GM12878 (cell line): Measurements from ENCODE around the gene TBCK. TPM values are rescaled to one million over a fixed set of nuclear protein-coding genes. Genes with fewer than 3 reads are reported as not detected.

Experiments used
- ATAC-seq: fragments of 200-7000 bp; cut with Tn5 transposase; 3 replicates; pipeline ENCODE4 v1.9.1; 2020; ENCODE audit warnings: mild to moderate bottlenecking, moderate library complexity
- BruUV-seq: library from RNA; stranded (reverse); fragments of 400-500 nt; replicated peaks from 2 replicates; lab custom pipeline; 2021; lab: Mats Ljungman, UMichigan
- CTCF ChIA-PET: fragments of 300-600 bp; sonication (Branson Sonifier 250); formaldehyde crosslinking; extraction: SDS; loops from one replicate; lab custom pipeline; 2021; ENCODE audit warnings: inconsistent platforms; lab: Yijun Ruan, JAX
- POLR2A ChIA-PET: fragments of 350-600 bp; formaldehyde crosslinking; extraction: SDS; loops from one replicate; lab custom pipeline; 2021; ENCODE audit warnings: inconsistent platforms; lab: Charles Lee
- RAD21 ChIA-PET: fragments of 300-600 bp; sonication (Branson Sonifier 250); formaldehyde crosslinking; loops from one replicate; lab custom pipeline; 2023; ENCODE audit warnings: antibody characterized with exemption; ENCODE audit not compliant: unreplicated experiment; lab: Charles Lee
- SMC1A ChIA-PET: fragments of 300-600 bp; sonication (Branson Sonifier 250); formaldehyde crosslinking; loops from one replicate; lab custom pipeline; 2023; ENCODE audit not compliant: unreplicated experiment, uncharacterized antibody; lab: Charles Lee
- DNase-seq: peaks from one replicate; pipeline ENCODE4 v3.0.0-alpha.2; 2011; ENCODE audit warnings: low read depth, low spot score
- FAIRE-seq: peaks from 3 replicates; lab custom pipeline; 2011; peaks lifted over from hg19 to GRCh38; lab: Jason Lieb, UNC
- H2AFZ ChIP-seq: 2 replicates; pipeline ENCODE4 v1.6.0; 2011; ENCODE audit warnings: low read depth, low read length, control low read depth; ENCODE audit not compliant: control insufficient read depth
- H3K27ac ChIP-seq: 2 replicates; pipeline ENCODE4 v1.5.1; 2011; ENCODE audit warnings: control low read depth; ENCODE audit not compliant: control insufficient read depth, insufficient read depth
- H3K27me3 ChIP-seq, 2 experiments: replicated peaks in 1 of 2; 2 replicates each; pipeline versions ENCODE4 v1.6.0 to v1.6.1; 2011; ENCODE audit warnings: low read length in 1 of 2; ENCODE audit not compliant: control insufficient read depth in 2 of 2, insufficient read depth in 2 of 2
- H3K36me3 ChIP-seq, 2 experiments: 2 replicates each; pipeline ENCODE4 v1.5.1; 2011; ENCODE audit warnings: low read length in 1 of 2; ENCODE audit not compliant: control insufficient read depth in 2 of 2, insufficient read depth in 2 of 2
- H3K4me1 ChIP-seq: 2 replicates; pipeline ENCODE4 v1.6.1; 2011; ENCODE audit warnings: mild to moderate bottlenecking, low read length, moderate library complexity, mixed read lengths; ENCODE audit not compliant: control insufficient read depth, insufficient read depth
- H3K4me2 ChIP-seq: 2 replicates; pipeline ENCODE4 v1.6.0; 2011; ENCODE audit warnings: control low read depth; ENCODE audit not compliant: control insufficient read depth, insufficient read depth
- H3K4me3 ChIP-seq: fragments of 200-600 bp; sonication (generic); 2 replicates; pipeline ENCODE4 v1.5.1; 2016
- H3K79me2 ChIP-seq: 2 replicates; pipeline ENCODE4 v1.6.0; 2011; ENCODE audit warnings: low read length; ENCODE audit not compliant: control insufficient read depth, insufficient read depth
- H3K9ac ChIP-seq: 2 replicates; pipeline ENCODE4 v1.8.0; 2011; ENCODE audit warnings: low read length, control low read depth, mixed read lengths; ENCODE audit not compliant: control insufficient read depth, insufficient read depth
- H3K9me3 ChIP-seq: replicated peaks from 3 replicates; pipeline ENCODE4 v1.5.1; 2011; ENCODE audit warnings: mild to moderate bottlenecking, low read length; ENCODE audit not compliant: control insufficient read depth, insufficient read depth
- H4K20me1 ChIP-seq: 2 replicates; pipeline ENCODE4 v1.6.0; 2011; ENCODE audit not compliant: control insufficient read depth, insufficient read depth
- ATF7 ChIP-seq: fragments of 450-650 bp; IDR thresholded peaks from 2 replicates; pipeline ENCODE4 v1.6.1; 2016; ENCODE audit warnings: low read depth, mild to moderate bottlenecking
- CEBPZ ChIP-seq: fragments of 150-350 bp; IDR thresholded peaks from 2 replicates; pipeline ENCODE4 v1.6.1; 2016; ENCODE audit warnings: low read depth, low read length
- NFYB ChIP-seq: IDR thresholded peaks from 2 replicates; pipeline ENCODE4 v1.6.1; 2011; ENCODE audit warnings: low read depth, mild to moderate bottlenecking, low read length, improper control_type of control experiment, moderate library complexity; ENCODE audit not compliant: insufficient read depth
- RCOR1 ChIP-seq: conservative IDR thresholded peaks from 2 replicates; pipeline ENCODE4 v1.6.1; 2012; ENCODE audit warnings: low read depth, low read length, improper control_type of control experiment
- RUNX3 ChIP-seq: IDR thresholded peaks from 2 replicates; pipeline ENCODE4 v1.6.1; 2012; ENCODE audit warnings: low read length, inconsistent platforms
- SKIL ChIP-seq: fragments of 450-650 bp; IDR thresholded peaks from 2 replicates; pipeline ENCODE4 v1.6.1; 2017; ENCODE audit warnings: mild to moderate bottlenecking, low read depth, inconsistent platforms; ENCODE audit not compliant: poor library complexity, severe bottlenecking
- SMAD1 ChIP-seq: fragments of 450-650 bp; IDR thresholded peaks from 2 replicates; pipeline ENCODE4 v1.6.1; 2018; ENCODE audit warnings: mild to moderate bottlenecking, low read depth; ENCODE audit not compliant: partially characterized antibody
- YY1 ChIP-seq: IDR thresholded peaks from 2 replicates; pipeline ENCODE4 v1.6.1; 2011; ENCODE audit warnings: low read depth, mild to moderate bottlenecking, low read length
- WGBS: methylation state at CpG from one replicate; pipeline ENCODE4 v1.1.6; 2016; ENCODE audit warnings: low lambda C conversion rate; ENCODE audit not compliant: insufficient replicate concordance, insufficient coverage; ENCODE audit errors: missing lambda C conversion rate; 5-methylcytosine and 5-hydroxymethylcytosine counted together
- in situ Hi-C: fragments of 300-500 bp; cut with MboI; formaldehyde crosslinking; loops from 9 replicates; pipeline ENCODE4 v1.14.3; 2018; ENCODE audit warnings: mixed read lengths
- intact Hi-C: fragments of 100-400 bp; cut with micrococcal nuclease; formaldehyde crosslinking; loops from one replicate; pipeline ENCODE4 v1.14.2; 2022; ENCODE audit not compliant: unreplicated experiment
- polyA plus RNA-seq, 11 experiments: library from polyadenylated mRNA; depleted of rRNA in 4 of 11; unstranded in 6 of 11; stranded (reverse) in 5 of 11; fragments of >200 nt; fragmentation: Nextera tagmentation in 4 of 11; fragmentation: Illumina TruSeq in 1 of 11; extraction: Ambion mirVana in 4 of 11; extraction: Trizol in 1 of 11; gene quantifications; 1 replicate in 1 of 11; 2 replicates in 10 of 11; pipeline versions ENCODE4 v1.2.1 to v1.2.3, GENCODE V29; 2011 to 2016; ENCODE audit warnings: inconsistent platforms in 2 of 11, missing spikeins in 2 of 11, low read depth in 1 of 11
- total RNA-seq, 4 experiments: library from RNA; depleted of rRNA in 3 of 4; stranded (reverse); fragments of >200 nt in 3 of 4; fragmentation: Illumina TruSeq in 1 of 4; extraction: Trizol in 1 of 4; gene quantifications; 2 replicates each; pipeline versions ENCODE4 v1.2.1 to v1.2.3, GENCODE V29; 2013 to 2021
- TF ChIP-seq, protein P1 (sequence below): IDR thresholded peaks from 2 replicates; pipeline ENCODE4 v1.6.1; 2012; ENCODE audit warnings: low read depth, low read length, improper control_type of control experiment

TBCK gene
- total and polyA plus RNA-seq, 10 of the 15 experiments (the other 5 are each of a cell fraction or from before 2014, with no cell fraction given) = 4.1 to 30.3 (median 20.2) TPM

DNA sequence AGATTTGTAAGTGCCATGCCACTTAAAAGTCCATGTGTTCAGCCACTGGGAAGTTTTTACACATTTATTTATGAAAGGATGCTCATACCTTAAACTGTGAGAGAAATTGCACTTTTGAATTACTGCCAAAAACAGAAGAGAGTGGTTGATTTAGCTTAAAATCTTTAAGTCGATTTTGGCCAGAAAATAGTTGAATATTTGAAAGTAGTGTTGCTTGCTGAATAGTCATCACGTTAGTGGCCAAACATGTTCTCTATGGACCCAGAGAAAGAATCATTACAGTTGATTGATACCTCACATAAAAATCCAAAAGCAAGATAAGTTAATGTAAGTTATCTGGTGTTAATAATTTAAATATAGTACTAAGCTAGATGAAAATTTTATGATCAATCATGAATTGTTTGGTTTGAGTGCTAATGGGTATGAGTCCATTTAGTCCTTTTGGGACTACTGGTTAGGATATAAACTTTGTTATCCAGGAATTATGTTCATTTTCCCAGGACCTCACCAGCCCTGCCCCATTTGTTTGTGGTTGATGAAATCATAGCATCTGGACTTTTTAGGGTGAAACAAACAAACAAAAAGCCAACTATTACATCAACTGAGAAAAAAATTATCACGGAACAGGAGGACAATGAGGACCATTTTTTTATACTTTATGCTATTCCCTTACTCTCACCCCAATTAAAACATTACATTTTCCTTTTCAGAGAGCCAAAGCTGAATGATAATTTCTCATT lies 46.2 kb upstream of the TBCK start:
- intact Hi-C loops = no loop called here
- RAD21 ChIA-PET = no interaction called here
- Histone ChIP-seq H3K36me3 (no peaks in the 10 kb centered on the region), H3K4me3 (no peak overlapping the region), H3K27me3 (no peaks in the 10 kb centered on the region), H2AFZ (no peak overlapping the region), H3K79me2 (no peaks in the 10 kb centered on the region), H3K9me3 (no peaks in the 10 kb centered on the region), H3K9ac (no peak overlapping the region), H3K4me1 (no peaks in the 10 kb centered on the region), H4K20me1 (no peaks in the 10 kb centered on the region), H3K4me2 (no peak overlapping the region), H3K27ac (no peak overlapping the region)
- WGBS = 10% methylated on average over 3 of the region's 3 CpGs
- DNase-seq (no peak), FAIRE-seq (no peak), ATAC-seq (no peak)
- CTCF ChIA-PET = no interaction called here
- TF ChIP-seq YY1 = no peak
- no peak for TF ChIP-seq RCOR1
- in situ Hi-C loops = no loop called here
- SMC1A ChIA-PET = interaction anchor here (1.4 kb wide), 1 partner anchor 18 kb away, joined by 3 read pairs; no protein-coding TSS in a partner anchor
- POLR2A ChIA-PET = no interaction called here
- no TSS peak for BruUV-seq

- Histone ChIP-seq H3K4me3 (no peak overlapping the region), H4K20me1 (no peaks in the 10 kb centered on the region), H3K27me3 (no peaks in the 10 kb centered on the region), H3K36me3 (no peaks in the 10 kb centered on the region), H3K79me2 (no peaks in the 10 kb centered on the region), H3K4me2 (no peak overlapping the region), H2AFZ (no peak overlapping the region), H3K9me3 (no peaks in the 10 kb centered on the region), H3K27ac (no peak overlapping the region), H3K9ac (no peak overlapping the region), H3K4me1 (no peaks in the 10 kb centered on the region)
- WGBS = 0% methylated on average over 1 of the region's 1 CpG
- ChIA-PET RAD21 (no interaction called here), POLR2A (no interaction called here), CTCF (interaction anchor here (1.4 kb wide), 1 partner anchor 11 kb away, joined by 3 read pairs; no protein-coding TSS in a partner anchor), SMC1A (no interaction called here)
- ATAC-seq (no peak), FAIRE-seq (no peak), DNase-seq (no peak)
- intact Hi-C loops (no loop called here), in situ Hi-C loops (no loop called here)
- BruUV-seq = no TSS peak
- TF ChIP-seq CEBPZ = no peak
- no peak for TF ChIP-seq SMAD1
- no peak for TF ChIP-seq SKIL
- TF ChIP-seq ATF7 = no peak
- no peak for TF ChIP-seq NFYB
- TF ChIP-seq RUNX3 = no peak
- TF ChIP-seq, protein P1, sequence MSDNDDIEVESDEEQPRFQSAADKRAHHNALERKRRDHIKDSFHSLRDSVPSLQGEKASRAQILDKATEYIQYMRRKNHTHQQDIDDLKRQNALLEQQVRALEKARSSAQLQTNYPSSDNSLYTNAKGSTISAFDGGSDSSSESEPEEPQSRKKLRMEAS = no peak
These were observed 42.9 kb upstream of the TBCK start for GRCh38 chr4:106358899-106359298.
